ENCODE data around the gene IQSEC1.

The IQSEC1 gene

DNA sequence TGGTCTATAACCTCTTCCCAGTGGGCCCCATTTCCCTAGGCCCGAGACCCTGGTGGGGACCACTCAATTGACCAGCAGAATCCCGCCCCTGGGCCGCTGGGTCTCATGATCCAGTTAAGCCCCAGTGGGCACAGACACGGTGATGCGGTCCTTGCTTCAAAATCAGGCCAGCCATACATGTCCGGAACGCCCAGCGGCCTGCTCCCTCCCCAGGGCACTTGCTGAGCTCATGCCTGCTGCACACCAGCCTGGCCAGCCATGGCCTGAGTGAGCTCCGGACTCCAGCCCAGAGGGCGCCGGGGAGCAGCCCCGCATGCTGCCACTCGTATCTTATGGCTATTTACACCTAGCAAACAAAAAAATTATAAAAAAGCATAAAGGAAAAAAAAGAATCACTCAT, 34.4 kb upstream of the IQSEC1 start:
- DNase-seq (ENCODE audit: low read depth in 2 of 2) = no peak

- no peak for DNase-seq (ENCODE audit: low read depth in 2 of 2)
These were observed 33.2 kb upstream of the IQSEC1 start for GRCh38 chr3:13106308-13107001.

GRCh38 chr3:13105896-13106250, 32.6 kb upstream of the IQSEC1 start:
- DNase-seq (ENCODE audit: low read depth in 2 of 2) = no peak

- no peak for DNase-seq (ENCODE audit: low read depth in 2 of 2)
These were observed 32.1 kb upstream of the IQSEC1 start for GRCh38 chr3:13105181-13105895.

GRCh38 chr3:13104511-13104910, 31.3 kb upstream of the IQSEC1 start:
- DNase-seq (ENCODE audit: low read depth in 2 of 2) = no peak

DNA sequence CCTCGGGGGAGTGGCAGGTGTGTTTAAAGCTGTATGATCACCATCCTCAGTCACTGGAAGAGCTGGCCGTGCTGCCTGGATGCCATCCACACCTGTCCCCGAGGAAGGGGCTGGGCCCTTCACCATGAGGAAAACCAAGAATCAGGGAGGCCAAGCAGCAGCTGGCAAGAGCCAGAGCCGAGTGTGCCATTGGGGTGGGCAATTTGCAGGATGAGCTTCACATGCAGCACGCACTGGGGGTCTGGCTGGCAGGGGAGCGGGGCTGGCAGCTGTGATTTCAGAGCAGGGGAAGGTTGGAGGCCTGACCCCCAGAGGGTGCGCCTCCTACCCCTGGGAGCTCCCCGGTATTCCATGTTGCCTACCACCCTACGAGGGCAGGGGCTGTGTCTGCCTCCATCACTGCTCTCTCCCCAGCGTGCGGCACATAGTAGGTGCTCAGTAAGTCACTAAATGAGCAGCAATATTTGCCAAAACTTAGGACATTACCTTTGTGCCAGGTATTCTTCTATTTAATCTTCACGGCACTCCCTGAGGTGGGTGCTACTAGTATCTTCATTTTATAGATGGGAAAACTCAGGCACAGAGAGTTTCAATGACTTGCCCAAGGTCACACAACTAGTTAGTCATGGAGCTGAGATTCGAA, 30.3 kb upstream of the IQSEC1 start:
- no peak for DNase-seq (ENCODE audit: low read depth in 2 of 2)

GRCh38 chr3:13102386-13103345, 29.4 kb upstream of the IQSEC1 start:
- no peak for DNase-seq (ENCODE audit: low read depth in 2 of 2)

DNA sequence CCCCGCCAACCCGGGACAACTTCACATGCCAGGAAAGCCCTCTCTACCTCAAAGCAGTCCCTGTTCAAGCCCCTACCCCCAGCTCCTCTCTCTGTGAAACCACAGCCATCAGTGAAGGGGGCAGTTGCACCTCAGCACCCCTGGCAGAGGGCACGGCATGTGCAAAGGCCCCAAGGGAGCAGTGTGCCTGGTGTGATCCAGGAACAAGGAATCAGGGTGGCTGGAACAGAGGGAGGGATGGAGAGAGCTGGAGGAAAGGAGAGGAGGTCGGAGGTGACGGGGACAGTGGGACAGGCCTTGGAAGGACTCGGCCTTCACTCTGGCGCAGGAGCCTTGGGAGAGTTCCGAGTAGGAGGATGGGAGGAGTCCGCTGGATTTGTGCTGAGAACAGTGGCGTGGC, 26.5 kb upstream of the IQSEC1 start:
- no peak for DNase-seq (ENCODE audit: low read depth in 2 of 2)

- no peak for DNase-seq (ENCODE audit: low read depth in 2 of 2)
These were observed 25.2 kb upstream of the IQSEC1 start for GRCh38 chr3:13098192-13098988.

DNA sequence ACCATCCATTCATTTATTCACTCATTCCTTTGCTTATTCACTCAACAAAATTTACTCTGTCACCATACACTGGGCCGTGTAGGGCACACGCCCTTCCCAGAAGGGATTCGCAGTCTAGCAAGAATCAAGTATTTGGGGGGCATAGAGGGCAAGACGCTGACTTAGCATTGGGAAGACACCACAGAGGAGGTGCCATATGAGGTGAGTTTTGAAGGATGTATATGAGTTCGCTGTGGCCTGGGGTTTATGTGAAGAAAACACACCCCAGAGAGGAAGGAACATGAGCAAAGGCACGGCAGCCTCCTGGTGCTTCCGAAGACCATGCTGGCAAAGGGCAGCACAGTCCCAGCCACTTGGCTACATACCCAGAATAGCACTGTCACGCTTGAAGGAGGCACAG, 23.1 kb upstream of the IQSEC1 start:
- DNase-seq (ENCODE audit: low read depth in 2 of 2) = no peak

DNA sequence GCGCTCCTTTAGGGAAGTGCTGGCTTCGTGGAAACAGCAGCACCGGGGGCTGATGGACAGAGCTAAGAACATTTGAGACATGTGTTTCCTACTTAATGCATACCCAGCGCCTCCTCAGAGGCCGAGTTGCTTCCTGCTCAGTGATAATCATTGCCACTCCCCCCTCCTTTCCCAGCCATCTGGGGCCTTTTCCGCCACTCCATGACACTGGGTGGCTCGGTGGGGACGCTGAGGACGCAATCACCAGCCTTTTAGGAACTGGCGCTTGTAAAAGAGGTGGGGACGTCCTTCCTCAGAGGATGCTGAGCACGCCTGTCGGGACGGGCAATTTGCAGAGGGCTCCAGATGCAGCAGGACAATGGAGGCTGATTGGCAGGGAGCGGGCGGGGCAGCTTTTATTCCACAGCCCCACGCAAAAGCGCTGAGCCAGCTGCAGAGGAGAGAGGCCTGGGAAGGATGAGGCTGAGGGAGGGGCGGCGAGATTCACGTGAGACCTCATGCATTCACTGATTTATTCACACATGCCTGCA, 22.2 kb upstream of the IQSEC1 start:
- no peak for DNase-seq (ENCODE audit: low read depth in 2 of 2)

- DNase-seq (ENCODE audit: low read depth in 2 of 2) = no peak
These were observed 20.5 kb upstream of the IQSEC1 start for GRCh38 chr3:13093687-13094086.

- no peak for DNase-seq (ENCODE audit: low read depth in 2 of 2)
These were observed 19.7 kb upstream of the IQSEC1 start for GRCh38 chr3:13092621-13093617.

DNA sequence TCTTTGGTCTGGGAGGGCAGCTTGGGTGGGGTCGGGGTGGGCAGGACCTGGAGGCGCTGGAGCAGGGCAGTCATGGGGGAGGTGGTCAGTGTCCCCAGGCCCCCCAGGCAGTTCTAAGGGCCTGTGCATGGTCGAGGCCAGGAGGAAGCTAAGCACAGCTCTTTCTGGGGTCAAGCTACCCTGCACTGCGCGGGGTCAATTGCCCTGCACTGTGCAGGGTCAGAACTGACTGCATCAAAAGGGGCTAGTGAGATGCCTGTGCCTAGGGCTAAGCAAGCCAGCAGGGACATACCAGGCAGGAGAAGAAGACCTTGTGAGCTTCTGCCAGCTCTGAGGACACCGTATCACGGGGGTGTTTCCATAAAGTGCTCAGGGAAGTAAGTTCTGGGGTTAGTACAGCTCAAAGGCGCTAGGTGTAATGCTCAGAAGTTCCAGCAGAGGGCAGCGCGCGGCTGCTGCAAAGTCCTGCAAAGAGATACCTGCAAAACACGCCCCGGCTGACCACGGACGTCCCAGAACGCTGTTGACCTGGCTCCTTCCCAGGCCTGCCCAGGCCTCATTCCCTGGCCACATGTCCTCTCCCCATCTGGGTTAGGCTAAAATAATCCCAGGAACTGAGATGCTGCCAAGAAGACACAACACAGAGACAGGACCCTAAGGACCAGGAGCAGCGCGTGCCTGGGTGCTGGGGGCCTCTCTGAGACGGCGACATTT, 18.8 kb upstream of the IQSEC1 start:
- peak; percentile 60 to 82 for DNase-seq (ENCODE audit: low read depth in 2 of 2)

- DNase-seq (ENCODE audit: low read depth in 2 of 2) = no peak
These were observed 15.1 kb upstream of the IQSEC1 start for GRCh38 chr3:13088028-13089006.

DNA sequence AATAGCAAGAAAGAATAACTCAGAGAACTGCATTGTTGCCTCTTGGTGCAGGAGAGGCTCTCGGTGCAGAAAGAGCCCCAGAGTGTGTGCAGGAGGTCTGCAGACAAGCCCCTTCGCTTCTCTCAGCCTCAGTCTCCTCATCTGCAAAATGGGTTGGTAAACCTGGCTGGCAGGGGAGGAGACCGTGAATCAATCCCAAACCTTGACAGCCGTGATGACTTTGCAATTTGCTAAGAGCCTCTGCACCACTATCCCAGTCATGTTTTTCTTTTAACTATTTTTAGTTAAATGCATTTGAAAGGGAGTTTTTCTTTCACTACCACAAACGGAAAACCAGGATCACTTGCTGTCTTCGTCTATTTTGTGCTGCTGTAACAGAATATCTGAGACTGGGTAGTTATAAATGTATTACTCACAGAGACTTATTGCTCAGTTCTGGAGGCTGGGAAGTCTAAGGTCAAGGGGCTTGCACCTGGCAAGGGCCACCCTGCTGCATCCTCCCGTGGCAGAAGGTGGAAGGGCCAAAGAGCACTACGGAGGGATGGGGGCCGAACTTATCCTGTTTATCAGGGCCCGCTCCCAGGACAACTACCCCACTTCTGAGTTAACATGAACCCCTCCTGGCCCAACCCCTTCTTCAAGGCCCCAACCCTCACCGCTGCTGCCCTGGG, 14.2 kb upstream of the IQSEC1 start:
- DNase-seq (ENCODE audit: low read depth in 2 of 2) = no peak

- no peak for DNase-seq (ENCODE audit: low read depth in 2 of 2)
These were observed 13.3 kb upstream of the IQSEC1 start for GRCh38 chr3:13086531-13086981.

Data from stimulated activated CD4-positive, alpha-beta T cell treated with anti-CD3 and anti-CD28 coated beads, Interleukin-12 subunit alpha, Interleukin-12 subunit beta, amount 100 ng/mL, for 24 hours (primary cell).